NCI-H1417 treated with DMSO at 0.1 percent for 48 hours (cell line): ENCODE results near the gene ARHGAP32.

Experiments used
- DNase-seq: peaks from one replicate; lab custom pipeline; 2025; lab: John Stamatoyannopoulos, UW

ARHGAP32 gene

GRCh38 chr11:129192150-129192549 lies at the start of gene ARHGAP32:
Gene ARHGAP32 (minus strand): TSS chr11:129192325. CDS start chr11:129192198, 127 bp downstream.
- DNase-seq: no peak

GRCh38 chr11:129239207-129239606 lies 47.1 kb upstream of the ARHGAP32 start:
- no peak for DNase-seq

GRCh38 chr11:129237880-129238638 lies 45.9 kb upstream of the ARHGAP32 start:
- DNase-seq: no peak

- DNase-seq: no peak
These were observed 45.3 kb upstream of the ARHGAP32 start for GRCh38 chr11:129237456-129237855.

GRCh38 chr11:129236850-129237249 lies 44.7 kb upstream of the ARHGAP32 start:
- DNase-seq: no peak

- no peak for DNase-seq
These were observed 42.9 kb upstream of the ARHGAP32 start for GRCh38 chr11:129234978-129235377.

GRCh38 chr11:129230006-129230405 lies 37.9 kb upstream of the ARHGAP32 start:
- no peak for DNase-seq

GRCh38 chr11:129226207-129226798 lies 34.2 kb upstream of the ARHGAP32 start:
- DNase-seq: no peak

- no peak for DNase-seq
These were observed 33.1 kb upstream of the ARHGAP32 start for GRCh38 chr11:129225190-129225589.

- no peak for DNase-seq
These were observed 32.4 kb upstream of the ARHGAP32 start for GRCh38 chr11:129224538-129224937.

- DNase-seq: no peak
These were observed 31.6 kb upstream of the ARHGAP32 start for GRCh38 chr11:129223701-129224149.

GRCh38 chr11:129223260-129223659 lies 31.1 kb upstream of the ARHGAP32 start:
- DNase-seq: no peak

- no peak for DNase-seq
These were observed 30.0 kb upstream of the ARHGAP32 start for GRCh38 chr11:129222158-129222557.

GRCh38 chr11:129215506-129216245 lies 23.6 kb upstream of the ARHGAP32 start:
- no peak for DNase-seq

- DNase-seq: no peak
These were observed 22.7 kb upstream of the ARHGAP32 start for GRCh38 chr11:129214710-129215295.

- no peak for DNase-seq
These were observed 21.1 kb upstream of the ARHGAP32 start for GRCh38 chr11:129213261-129213660.

- DNase-seq: no peak
These were observed 19.3 kb upstream of the ARHGAP32 start for GRCh38 chr11:129211397-129211796.

- no peak for DNase-seq
These were observed 18.7 kb upstream of the ARHGAP32 start for GRCh38 chr11:129210831-129211181.

GRCh38 chr11:129209891-129210830 lies 18.0 kb upstream of the ARHGAP32 start:
- no peak for DNase-seq

- no peak for DNase-seq
These were observed 16.7 kb upstream of the ARHGAP32 start for GRCh38 chr11:129208863-129209262.

- no peak for DNase-seq
These were observed 12.2 kb upstream of the ARHGAP32 start for GRCh38 chr11:129204150-129204838.
